Smooth muscle cell (in vitro differentiated cells): ENCODE results near the gene EAF1. TPM values are rescaled to one million over a fixed set of nuclear protein-coding genes. Genes with fewer than 3 reads are reported as not detected.
"Not testable (repeated sequence)": the region's sequence is repeated elsewhere in the genome, so short reads cannot be mapped to it uniquely, and the experiment has no call there.

Experiments used
- DNase-seq: peaks from one replicate; lab custom pipeline; 2025; ENCODE audit not compliant: unreplicated experiment; lab: John Stamatoyannopoulos, UW
- H2AFZ ChIP-seq: fragments of 200-600 bp; sonication (generic); 2 replicates; pipeline ENCODE4 v1.6.0; 2016; ENCODE audit warnings: antibody characterized with exemption, low read depth, mild to moderate bottlenecking
- H3F3A ChIP-seq: fragments of 200-600 bp; sonication (generic); 2 replicates; pipeline ENCODE4 v1.6.0; 2017; ENCODE audit warnings: antibody characterized with exemption, low read depth
- H3K27ac ChIP-seq: fragments of 200-600 bp; sonication (generic); 2 replicates; pipeline ENCODE4 v1.5.1; 2016; ENCODE audit warnings: low read depth, mild to moderate bottlenecking
- H3K27me3 ChIP-seq: fragments of 200-600 bp; sonication (generic); 2 replicates; pipeline ENCODE4 v1.6.1; 2016; ENCODE audit warnings: low read depth, mild to moderate bottlenecking
- H3K36me3 ChIP-seq: fragments of 200-600 bp; sonication (generic); 2 replicates; pipeline ENCODE4 v1.5.1; 2016; ENCODE audit warnings: low read depth
- H3K4me1 ChIP-seq: fragments of 200-600 bp; sonication (generic); 2 replicates; pipeline ENCODE4 v1.5.1; 2016; ENCODE audit warnings: low read depth
- H3K4me2 ChIP-seq: fragments of 200-600 bp; sonication (generic); 2 replicates; pipeline ENCODE4 v1.6.0; 2016; ENCODE audit warnings: mild to moderate bottlenecking
- H3K4me3 ChIP-seq: fragments of 200-600 bp; sonication (generic); 2 replicates; pipeline ENCODE4 v1.5.1; 2016; ENCODE audit warnings: mild to moderate bottlenecking
- H3K79me2 ChIP-seq: fragments of 200-600 bp; sonication (generic); 2 replicates; pipeline ENCODE4 v1.6.0; 2016; ENCODE audit warnings: low read depth, mild to moderate bottlenecking
- H3K9ac ChIP-seq: fragments of 200-600 bp; sonication (generic); 2 replicates; pipeline ENCODE4 v1.6.0; 2016; ENCODE audit warnings: low read depth
- H3K9me3 ChIP-seq: fragments of 200-600 bp; sonication (generic); replicated peaks from 2 replicates; pipeline ENCODE4 v1.5.1; 2016; ENCODE audit warnings: low read depth
- H4K20me1 ChIP-seq: fragments of 200-600 bp; sonication (generic); 2 replicates; pipeline ENCODE4 v1.6.0; 2016; ENCODE audit warnings: low read depth
- CTCF ChIP-seq: fragments of 200-600 bp; sonication (generic); IDR thresholded peaks from 2 replicates; pipeline ENCODE4 v1.5.1; 2017; ENCODE audit warnings: borderline replicate concordance, mild to moderate bottlenecking, antibody characterized with exemption; ENCODE audit not compliant: insufficient read depth, poor library complexity, severe bottlenecking
- WGBS: methylation state at CpG from one replicate; pipeline ENCODE4 v1.1.7; 2016; ENCODE audit warnings: low lambda C conversion rate; 5-methylcytosine and 5-hydroxymethylcytosine counted together
- polyA plus RNA-seq: library from polyadenylated mRNA; unstranded; fragments of >200 nt; fragmentation: Nextera tagmentation; extraction: Ambion mirVana; gene quantifications from 2 replicates; pipeline ENCODE4 v1.2.1, GENCODE V29; 2016
- total RNA-seq: library from RNA; depleted of rRNA; stranded (reverse); fragments of >200 nt; gene quantifications from 2 replicates; pipeline ENCODE4 v1.2.3, GENCODE V29; 2014

The EAF1 gene
- total and polyA plus RNA-seq, 2 experiments from 2014 or later: 9.5 to 22.1 TPM

GRCh38 chr3:15391007-15391406 lies 36.4 kb upstream of the EAF1 start:
- Histone ChIP-seq H3K4me3 (no peak overlapping the region), H2AFZ (no peak overlapping the region), H4K20me1 (no peaks in the 10 kb centered on the region), H3K36me3 (no peaks in the 10 kb centered on the region), H3K79me2 (no peaks in the 10 kb centered on the region), H3F3A (no peaks in the 10 kb centered on the region), H3K9ac (no peak overlapping the region), H3K27ac (no peak overlapping the region), H3K27me3 (no peaks in the 10 kb centered on the region), H3K4me1 (no peaks in the 10 kb centered on the region), H3K4me2 (no peak overlapping the region), H3K9me3 (no peaks in the 10 kb centered on the region)
- 89% methylated on average over 5 of the region's 5 CpGs for WGBS
- DNase-seq: no peak
- no peak for TF ChIP-seq CTCF

DNA sequence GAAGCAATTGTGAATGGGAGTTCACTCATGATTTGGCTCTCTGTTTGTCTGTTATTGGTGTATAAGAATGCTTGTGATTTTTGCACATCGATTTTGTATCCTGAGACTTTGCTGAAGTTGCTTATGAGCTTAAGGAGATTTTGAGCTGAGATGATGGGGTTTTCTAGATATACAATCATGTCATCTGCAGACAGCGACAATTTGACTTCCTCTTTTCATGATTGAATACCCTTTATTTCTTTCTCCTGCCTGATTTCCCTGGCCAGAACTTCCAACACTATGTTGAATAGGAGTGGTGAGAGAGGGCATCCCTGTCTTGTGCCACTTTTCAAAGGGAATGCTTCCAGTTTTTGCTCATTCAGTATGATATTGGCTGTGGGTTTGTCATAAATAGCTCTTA lies 34.1 kb upstream of the EAF1 start:
- not testable (repeated sequence) for H2AFZ ChIP-seq, H3K36me3 ChIP-seq, H3K4me1 ChIP-seq, H3K79me2 ChIP-seq, H3K4me3 ChIP-seq, H4K20me1 ChIP-seq, H3K27me3 ChIP-seq, DNase-seq, H3K9me3 ChIP-seq, H3K4me2 ChIP-seq, H3K9ac ChIP-seq, H3K27ac ChIP-seq, H3F3A ChIP-seq
- 95% methylated on average over 2 of the region's 2 CpGs for WGBS

- not testable (repeated sequence) for H3K36me3 ChIP-seq, H3K4me3 ChIP-seq, H3F3A ChIP-seq, H3K4me1 ChIP-seq, H3K4me2 ChIP-seq, H3K79me2 ChIP-seq, H2AFZ ChIP-seq, H3K27me3 ChIP-seq, H3K9ac ChIP-seq, H3K9me3 ChIP-seq, H3K27ac ChIP-seq, DNase-seq, H4K20me1 ChIP-seq
- WGBS: 95% methylated on average over 3 of the region's 3 CpGs
Observed at GRCh38 chr3:15398731-15399133, 28.7 kb upstream of the EAF1 start.

- no peak overlapping the region for H3K4me2 ChIP-seq
- H3K36me3 ChIP-seq: no peaks in the 10 kb centered on the region
- 85% methylated on average over 5 of the region's 5 CpGs for WGBS
- no peaks in the 10 kb centered on the region for H3F3A ChIP-seq
- H3K4me1 ChIP-seq: no peaks in the 10 kb centered on the region
- no peak overlapping the region for H2AFZ ChIP-seq
- H3K27ac ChIP-seq: no peak overlapping the region
- H3K9me3 ChIP-seq: no peaks in the 10 kb centered on the region
- no peak for TF ChIP-seq CTCF
- H3K9ac ChIP-seq: no peak overlapping the region
- H4K20me1 ChIP-seq: no peaks in the 10 kb centered on the region
- no peak for DNase-seq
- no peaks in the 10 kb centered on the region for H3K27me3 ChIP-seq
- no peaks in the 10 kb centered on the region for H3K79me2 ChIP-seq
- H3K4me3 ChIP-seq: no peak overlapping the region
Observed at GRCh38 chr3:15399970-15400369, 27.4 kb upstream of the EAF1 start.

- Histone ChIP-seq H3K4me2 (no peak overlapping the region), H3K27ac (no peak overlapping the region), H3F3A (no peaks in the 10 kb centered on the region), H3K9ac (no peak overlapping the region), H4K20me1 (no peaks in the 10 kb centered on the region), H3K9me3 (no peaks in the 10 kb centered on the region), H2AFZ (no peak overlapping the region), H3K79me2 (no peaks in the 10 kb centered on the region), H3K4me1 (no peaks in the 10 kb centered on the region), H3K4me3 (no peak overlapping the region), H3K27me3 (no peaks in the 10 kb centered on the region), H3K36me3 (no peaks in the 10 kb centered on the region)
- TF ChIP-seq CTCF: no peak
- DNase-seq: no peak
- WGBS: 93% methylated on average over 4 of the region's 4 CpGs
Observed at GRCh38 chr3:15401936-15402335, 25.5 kb upstream of the EAF1 start.
